Measurements from ENCODE around the gene UBE3A.

The UBE3A gene

DNA sequence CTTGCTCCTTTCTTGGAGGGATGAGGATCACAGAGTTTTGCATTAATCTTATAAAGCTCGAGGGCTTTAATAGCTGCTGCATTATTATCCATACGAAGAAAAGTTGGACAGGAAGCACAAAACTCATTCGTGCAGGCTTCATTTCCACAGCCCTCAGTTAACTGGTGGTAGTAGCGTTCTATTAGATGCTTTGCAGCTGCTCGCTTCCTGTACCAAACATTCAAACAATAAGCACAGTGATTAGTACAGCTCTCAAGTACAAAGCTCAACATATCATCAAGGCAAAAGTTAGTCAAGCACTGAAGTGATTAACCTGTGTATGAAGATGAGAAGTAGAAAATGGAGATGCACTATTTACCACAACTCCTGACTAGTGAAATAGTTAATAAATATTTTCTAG, 63.3 kb downstream of the UBE3A start:
- TF ChIP-seq, protein P1, sequence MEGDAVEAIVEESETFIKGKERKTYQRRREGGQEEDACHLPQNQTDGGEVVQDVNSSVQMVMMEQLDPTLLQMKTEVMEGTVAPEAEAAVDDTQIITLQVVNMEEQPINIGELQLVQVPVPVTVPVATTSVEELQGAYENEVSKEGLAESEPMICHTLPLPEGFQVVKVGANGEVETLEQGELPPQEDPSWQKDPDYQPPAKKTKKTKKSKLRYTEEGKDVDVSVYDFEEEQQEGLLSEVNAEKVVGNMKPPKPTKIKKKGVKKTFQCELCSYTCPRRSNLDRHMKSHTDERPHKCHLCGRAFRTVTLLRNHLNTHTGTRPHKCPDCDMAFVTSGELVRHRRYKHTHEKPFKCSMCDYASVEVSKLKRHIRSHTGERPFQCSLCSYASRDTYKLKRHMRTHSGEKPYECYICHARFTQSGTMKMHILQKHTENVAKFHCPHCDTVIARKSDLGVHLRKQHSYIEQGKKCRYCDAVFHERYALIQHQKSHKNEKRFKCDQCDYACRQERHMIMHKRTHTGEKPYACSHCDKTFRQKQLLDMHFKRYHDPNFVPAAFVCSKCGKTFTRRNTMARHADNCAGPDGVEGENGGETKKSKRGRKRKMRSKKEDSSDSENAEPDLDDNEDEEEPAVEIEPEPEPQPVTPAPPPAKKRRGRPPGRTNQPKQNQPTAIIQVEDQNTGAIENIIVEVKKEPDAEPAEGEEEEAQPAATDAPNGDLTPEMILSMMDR (IDR thresholded peaks at IDR 0.05): no peak

DNA sequence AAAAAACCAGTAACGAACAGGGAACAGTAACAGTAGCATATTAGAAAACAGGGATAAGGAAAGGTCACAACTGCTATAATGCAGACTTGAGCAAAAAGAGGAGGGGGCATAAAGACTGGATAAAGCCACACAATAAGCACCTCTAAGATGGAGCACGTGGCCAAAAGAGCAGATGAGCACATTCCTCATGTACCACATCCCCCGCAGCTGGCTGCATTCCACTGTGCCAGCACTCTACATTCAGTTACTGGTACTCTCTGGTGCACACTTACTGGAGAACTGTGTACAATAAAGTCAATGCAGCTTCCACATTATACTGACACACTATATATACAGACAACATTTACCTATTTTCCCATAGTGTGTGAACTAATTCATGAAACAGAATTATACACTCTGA, 64.7 kb downstream of the UBE3A start:
- TF ChIP-seq, protein P1 (IDR thresholded peaks at IDR 0.05): no peak

DNA sequence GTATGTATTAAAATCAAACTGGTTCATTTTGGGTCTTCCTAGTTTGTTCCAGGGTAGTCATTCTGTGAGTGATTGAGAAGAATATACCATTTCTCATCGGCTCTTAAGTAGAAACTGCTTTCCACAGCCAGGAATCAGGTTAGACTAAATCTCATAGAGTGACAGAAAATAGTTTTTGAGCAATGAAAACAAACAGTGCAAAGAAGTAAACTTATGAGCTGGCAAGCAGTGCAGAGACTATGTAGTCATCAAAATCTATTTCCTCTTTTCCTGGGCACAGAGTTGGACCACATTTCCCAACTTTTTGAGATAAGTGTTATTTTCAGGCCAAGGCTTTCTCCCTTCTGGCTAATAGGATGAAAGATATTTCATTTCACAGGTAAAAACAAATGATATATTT, 66.5 kb downstream of the UBE3A start:
- TF ChIP-seq, protein P1 (IDR thresholded peaks at IDR 0.05): no peak

DNA sequence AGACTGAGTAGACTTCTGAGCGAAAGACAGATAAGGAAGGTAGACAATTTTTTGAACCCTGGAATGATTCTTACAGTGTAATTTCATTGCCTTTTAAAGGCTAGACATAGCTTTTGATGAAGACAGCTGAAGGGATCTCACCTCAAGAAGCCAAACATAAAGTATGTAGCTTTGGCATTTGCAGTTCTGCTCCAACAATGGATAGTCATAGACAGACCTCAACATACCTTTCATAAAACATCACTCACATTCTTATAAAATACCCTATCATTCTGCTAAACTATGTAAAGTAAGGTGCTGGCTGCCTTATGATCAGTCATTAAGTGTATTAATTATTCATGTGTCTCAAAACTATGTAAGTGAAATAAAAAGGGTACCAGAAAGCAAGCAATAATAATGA, 70.0 kb downstream of the UBE3A start:
- TF ChIP-seq, protein P1 (IDR thresholded peaks at IDR 0.05): no peak

DNA sequence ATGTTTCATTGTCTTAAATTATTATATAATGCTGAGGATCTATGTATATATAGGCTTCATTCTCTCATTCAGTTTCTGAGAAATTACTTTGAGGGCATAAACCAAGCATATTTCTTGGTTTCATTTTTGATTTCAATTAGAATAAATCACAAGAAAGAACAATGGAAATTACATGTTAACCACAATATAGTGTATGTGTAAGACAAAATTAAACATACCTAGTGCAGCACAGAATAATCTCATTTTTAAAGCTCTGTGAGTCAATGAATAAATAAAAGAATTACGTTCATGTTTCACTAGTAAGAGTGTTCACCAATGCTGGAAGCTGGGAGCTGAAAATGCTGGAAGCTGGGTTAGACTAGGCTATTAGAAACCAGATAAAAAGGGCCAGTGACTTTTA, 72.8 kb downstream of the UBE3A start:
- TF ChIP-seq, protein P1 (IDR thresholded peaks at IDR 0.05): no peak

DNA sequence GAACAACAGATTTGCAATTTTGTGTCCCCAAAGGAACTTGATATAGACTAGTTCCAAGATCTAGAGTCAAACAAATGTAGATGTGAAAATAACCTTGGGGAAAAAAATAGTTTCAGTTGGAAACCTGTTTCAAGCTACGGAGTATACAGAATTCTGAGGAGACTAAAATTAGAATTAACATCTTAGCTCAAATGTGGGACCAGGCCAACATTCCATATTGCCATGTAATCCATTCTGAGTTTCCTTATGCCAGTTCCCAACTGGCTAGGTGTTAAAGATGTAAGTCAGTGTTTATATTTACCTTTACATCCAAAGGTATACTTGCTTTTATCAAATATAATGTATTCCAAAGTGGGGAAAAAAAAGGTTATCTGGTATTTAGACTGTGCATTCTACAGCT, 76.3 kb downstream of the UBE3A start:
- TF ChIP-seq, protein P1 (IDR thresholded peaks at IDR 0.05): no peak

DNA sequence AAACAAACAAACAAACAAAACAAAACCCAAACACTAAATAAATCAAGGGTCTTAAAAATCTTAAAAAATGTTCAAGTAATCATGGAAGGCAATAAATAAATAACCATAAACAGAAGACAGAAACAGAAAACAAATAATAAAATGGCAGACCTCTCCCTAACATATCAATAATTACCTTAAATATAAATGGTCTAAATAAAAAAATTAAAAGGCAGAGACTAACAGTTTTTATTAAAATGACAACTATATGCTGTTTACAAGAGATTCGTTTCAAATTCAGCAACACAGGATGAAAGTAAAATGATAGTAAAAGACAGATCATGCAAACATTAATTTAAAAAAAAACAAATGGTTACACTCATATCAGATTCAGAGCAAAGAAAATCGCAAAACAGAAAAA, 91.1 kb downstream of the UBE3A start:
- TF ChIP-seq, protein P1 (IDR thresholded peaks at IDR 0.05): no peak

DNA sequence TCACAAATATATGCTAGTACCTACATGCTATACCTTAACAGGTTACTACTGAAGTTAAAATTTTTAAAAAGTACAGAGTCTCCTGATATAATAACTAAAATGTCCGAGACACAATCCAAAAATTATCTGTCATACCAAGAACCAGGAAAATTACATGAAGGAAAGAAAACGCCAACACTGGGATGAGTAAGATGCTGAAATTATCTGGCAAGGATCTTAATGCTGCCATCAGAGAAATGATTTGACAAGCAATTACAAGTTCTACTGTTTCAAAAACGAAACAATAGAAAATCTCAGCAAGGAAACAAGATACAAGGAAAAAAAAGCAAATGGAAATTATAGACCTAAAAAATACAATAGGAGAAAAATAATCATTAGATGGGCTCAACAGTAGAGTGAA, 92.5 kb downstream of the UBE3A start:
- TF ChIP-seq, protein P1 (IDR thresholded peaks at IDR 0.05): no peak
